GM19099 (cell line): ENCODE measurements around the gene KDM2B.

Source experiments
- POLR2A ChIP-seq: IDR thresholded peaks from 3 replicates; pipeline ENCODE4 v1.6.1; 2011; ENCODE audit warnings: low read depth; ENCODE audit not compliant: insufficient read length; ENCODE audit errors: extremely low read depth

KDM2B gene

GRCh38 chr12:121398355-121398754 lies 182.5 kb downstream of the KDM2B start:
- no peak for TF ChIP-seq POLR2A

GRCh38 chr12:121397521-121397920 lies 183.3 kb downstream of the KDM2B start:
- no peak for TF ChIP-seq POLR2A

DNA sequence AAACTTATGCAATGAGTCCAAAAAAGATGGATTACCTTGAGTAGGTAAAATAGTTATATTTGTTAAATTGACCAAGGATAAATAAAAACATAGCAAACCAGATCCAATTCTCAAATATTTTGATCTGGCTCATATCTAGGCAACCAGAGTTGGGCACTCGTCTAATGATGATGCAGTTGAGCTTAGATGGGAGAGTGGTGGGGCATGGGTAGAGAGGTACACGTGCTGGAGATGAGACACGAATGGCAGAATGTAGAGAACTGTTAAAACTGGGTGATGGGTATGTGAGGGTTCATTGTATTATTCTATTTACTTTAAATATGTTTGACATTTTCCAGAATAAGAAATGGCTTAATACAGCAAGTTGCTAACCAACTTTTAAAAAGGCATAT lies 188.5 kb downstream of the KDM2B start:
- no peak for TF ChIP-seq POLR2A

DNA sequence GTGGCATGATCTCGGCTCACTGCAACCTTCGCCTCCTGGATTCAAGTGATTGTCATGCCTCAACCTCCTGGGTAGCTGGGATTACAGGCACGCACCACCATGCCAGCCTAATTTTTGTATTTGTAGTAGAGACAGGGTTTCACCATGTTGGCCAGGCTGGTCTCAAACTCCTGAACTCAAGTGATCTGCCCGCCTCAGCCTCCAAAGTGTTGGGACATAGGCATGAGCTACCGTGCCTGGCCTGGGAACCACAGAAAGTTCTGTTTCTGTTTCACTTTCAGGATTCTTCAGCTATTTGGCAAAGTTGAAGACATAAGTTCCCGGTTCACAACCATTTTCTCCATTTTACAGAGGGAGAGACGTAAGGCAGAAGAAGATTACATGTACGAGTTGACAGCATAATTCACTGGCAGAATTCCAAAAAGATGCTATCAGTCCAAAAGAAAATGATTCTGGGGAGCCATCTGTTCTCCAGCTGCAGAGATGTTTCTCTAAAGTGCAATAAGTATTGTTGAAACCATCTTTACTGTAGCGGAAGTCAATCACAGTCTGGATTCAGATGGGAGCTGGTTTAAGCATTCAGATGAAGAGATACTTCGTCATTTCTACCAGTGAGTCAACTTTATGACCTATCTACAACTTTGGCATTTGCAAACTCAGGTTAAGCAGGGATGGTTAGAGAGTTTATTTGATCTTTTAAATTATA lies 189.1 kb downstream of the KDM2B start:
- no peak for TF ChIP-seq POLR2A

DNA sequence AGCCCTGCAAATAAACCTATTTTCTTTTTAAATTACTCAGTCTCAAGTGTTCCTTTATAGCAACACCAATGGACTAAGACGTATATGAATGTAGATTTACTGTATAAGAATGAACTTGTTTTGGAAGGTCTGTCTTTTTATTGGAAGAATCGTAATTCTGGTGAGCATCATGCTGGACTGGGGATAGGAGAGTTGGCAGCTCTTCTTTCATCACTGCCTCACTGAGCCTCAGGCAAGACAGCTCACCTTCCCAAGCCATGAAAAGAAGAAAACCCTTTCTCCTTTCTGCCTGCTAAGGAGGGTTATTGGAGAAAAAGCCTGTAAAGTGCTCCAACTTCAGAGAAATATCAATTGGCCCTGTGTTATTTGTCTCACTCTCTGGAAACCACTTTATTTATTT lies 190.0 kb downstream of the KDM2B start:
- no peak for TF ChIP-seq POLR2A

- TF ChIP-seq POLR2A = no peak
Observed at GRCh38 chr12:121388421-121388981, 192.3 kb downstream of the KDM2B start.

- no peak for TF ChIP-seq POLR2A
Observed at GRCh38 chr12:121383601-121384021, 197.2 kb downstream of the KDM2B start.

DNA sequence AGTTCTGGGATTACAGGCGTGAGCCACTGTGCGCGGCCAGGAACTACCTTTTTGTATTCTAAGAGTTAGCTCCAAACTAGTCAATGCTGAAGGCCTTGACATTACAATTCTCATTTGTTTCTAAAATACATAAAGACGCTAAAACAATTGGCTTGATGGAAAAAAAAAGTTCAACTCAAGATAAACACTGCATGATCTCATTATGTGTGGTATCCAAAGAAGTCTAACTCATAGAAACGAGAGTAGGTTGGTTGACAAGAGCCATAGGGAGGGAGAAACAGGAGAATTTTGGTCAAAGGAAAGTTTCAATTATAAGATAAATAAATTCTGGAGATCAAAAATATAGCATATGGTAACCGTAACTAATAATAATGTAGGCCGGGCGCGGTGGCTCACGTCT lies 200.9 kb downstream of the KDM2B start:
- TF ChIP-seq POLR2A = no peak
